WTC11 (cell line): ENCODE results near the gene LDB3. TPM values are rescaled to one million over a fixed set of nuclear protein-coding genes. Genes with fewer than 3 reads are reported as not detected.

Experiments
- ATAC-seq: fragments of 200-7000 bp; cut with Tn5 transposase; 2 replicates; pipeline ENCODE4 v1.10.0; 2021; ENCODE audit warnings: mild to moderate bottlenecking, moderate library complexity
- CTCF ChIA-PET: fragments of 300-600 bp; sonication (Branson Sonifier 250); formaldehyde crosslinking; loops from one replicate; lab custom pipeline; 2021; ENCODE audit warnings: antibody characterized with exemption; lab: Charles Lee
- POLR2A ChIA-PET: fragments of 350-600 bp; sonication (Branson Sonifier 250); formaldehyde crosslinking; loops from one replicate; lab custom pipeline; 2021; ENCODE audit warnings: antibody characterized with exemption; lab: Charles Lee
- DNase-seq: peaks from one replicate; pipeline ENCODE4 v3.0.0; 2021; ENCODE audit warnings: low spot score
- H3K27ac Mint-ChIP-seq: 2 replicates; pipeline ENCODE4 v1.8.0; 2021; ENCODE audit warnings: mixed read lengths
- H3K27me3 Mint-ChIP-seq: 2 replicates; pipeline ENCODE4 v1.8.0; 2021; ENCODE audit warnings: low read depth, mild to moderate bottlenecking, moderate library complexity, mixed read lengths
- H3K36me3 Mint-ChIP-seq: 2 replicates; pipeline ENCODE4 v1.8.0; 2021; ENCODE audit warnings: mixed read lengths
- H3K4me1 Mint-ChIP-seq: 2 replicates; pipeline ENCODE4 v1.8.0; 2022; ENCODE audit warnings: mixed read lengths
- H3K4me3 Mint-ChIP-seq: 2 replicates; pipeline ENCODE4 v1.8.0; 2021; ENCODE audit warnings: mild to moderate bottlenecking, moderate library complexity, mixed read lengths
- H3K9me3 Mint-ChIP-seq: 2 replicates; pipeline ENCODE4 v1.8.0; 2021; ENCODE audit warnings: mixed read lengths
- CREB1 ChIP-seq: sonication (generic); formaldehyde crosslinking; IDR thresholded peaks from 2 replicates; pipeline ENCODE4 v1.8.0; 2023; ENCODE audit warnings: mild to moderate bottlenecking, missing genetic modification reagents
- ESRRA ChIP-seq: sonication (generic); formaldehyde crosslinking; IDR thresholded peaks from 2 replicates; pipeline ENCODE4 v1.8.1; 2022; ENCODE audit warnings: mild to moderate bottlenecking, missing genetic modification reagents, borderline replicate concordance
- GABPB1 ChIP-seq: sonication (generic); formaldehyde crosslinking; IDR thresholded peaks from 2 replicates; pipeline ENCODE4 v1.8.1; 2023; ENCODE audit warnings: mild to moderate bottlenecking, missing genetic modification reagents
- IRF2 ChIP-seq: sonication (generic); formaldehyde crosslinking; IDR thresholded peaks from 2 replicates; pipeline ENCODE4 v1.8.0; 2022; ENCODE audit warnings: low read depth, missing genetic modification reagents, borderline replicate concordance
- JAZF1 ChIP-seq: fragments of 250-450 bp; sonication (Bioruptor Pico); IDR thresholded peaks from 2 replicates; pipeline ENCODE4 v1.9.0; 2021; ENCODE audit warnings: moderate library complexity, mild to moderate bottlenecking, inconsistent platforms
- NFE2L1 ChIP-seq: sonication (generic); formaldehyde crosslinking; IDR thresholded peaks from 2 replicates; pipeline ENCODE4 v1.8.1; 2023; ENCODE audit warnings: missing genetic modification reagents
- RELA ChIP-seq: sonication (generic); formaldehyde crosslinking; IDR thresholded peaks from 2 replicates; pipeline ENCODE4 v1.8.1; 2022; ENCODE audit warnings: missing genetic modification reagents, mild to moderate bottlenecking, borderline replicate concordance
- SOX15 ChIP-seq: fragments of 250-450 bp; sonication (Bioruptor Pico); IDR thresholded peaks from 2 replicates; pipeline ENCODE4 v1.9.0; 2021; ENCODE audit warnings: mild to moderate bottlenecking
- TEAD1 ChIP-seq: sonication (generic); formaldehyde crosslinking; IDR thresholded peaks from 2 replicates; pipeline ENCODE4 v1.8.0; 2022; ENCODE audit warnings: mild to moderate bottlenecking, missing genetic modification reagents
- TEAD4 ChIP-seq: sonication (generic); formaldehyde crosslinking; IDR thresholded peaks from 2 replicates; pipeline ENCODE4 v1.8.0; 2022; ENCODE audit warnings: mild to moderate bottlenecking, missing genetic modification reagents
- ZNF396 ChIP-seq: fragments of 250-450 bp; sonication (Bioruptor Pico); IDR thresholded peaks from 2 replicates; pipeline ENCODE4 v1.8.0; 2021; ENCODE audit warnings: mild to moderate bottlenecking, moderate library complexity, borderline replicate concordance
- total RNA-seq: library from RNA; stranded (reverse); gene quantifications from 3 replicates; pipeline ENCODE4 v1.2.3, GENCODE V29; 2021
- TF ChIP-seq, protein P1 (sequence below): sonication (generic); formaldehyde crosslinking; IDR thresholded peaks from 2 replicates; pipeline ENCODE4 v1.8.1; 2023; ENCODE audit warnings: mild to moderate bottlenecking, missing genetic modification reagents, moderate library complexity
- TF ChIP-seq, protein P2 (sequence below): sonication (generic); formaldehyde crosslinking; IDR thresholded peaks from 2 replicates; pipeline ENCODE4 v1.8.1; 2022; ENCODE audit warnings: missing genetic modification reagents, borderline replicate concordance
- TF ChIP-seq, protein P3 (sequence below): sonication (generic); formaldehyde crosslinking; IDR thresholded peaks from 2 replicates; pipeline ENCODE4 v1.8.1; 2022; ENCODE audit warnings: low read depth, mild to moderate bottlenecking, moderate library complexity, missing genetic modification reagents, borderline replicate concordance
- TF ChIP-seq, protein P4 (sequence below): sonication (generic); formaldehyde crosslinking; IDR thresholded peaks from 2 replicates; pipeline ENCODE4 v1.8.0; 2022; ENCODE audit warnings: mild to moderate bottlenecking, missing genetic modification reagents
- TF ChIP-seq, protein P5 (sequence below): sonication (generic); formaldehyde crosslinking; IDR thresholded peaks from 2 replicates; pipeline ENCODE4 v1.8.0; 2023; ENCODE audit warnings: missing genetic modification reagents

LDB3 gene
- total RNA-seq, 1 experiment from 2014 or later = 0.42 TPM

DNA sequence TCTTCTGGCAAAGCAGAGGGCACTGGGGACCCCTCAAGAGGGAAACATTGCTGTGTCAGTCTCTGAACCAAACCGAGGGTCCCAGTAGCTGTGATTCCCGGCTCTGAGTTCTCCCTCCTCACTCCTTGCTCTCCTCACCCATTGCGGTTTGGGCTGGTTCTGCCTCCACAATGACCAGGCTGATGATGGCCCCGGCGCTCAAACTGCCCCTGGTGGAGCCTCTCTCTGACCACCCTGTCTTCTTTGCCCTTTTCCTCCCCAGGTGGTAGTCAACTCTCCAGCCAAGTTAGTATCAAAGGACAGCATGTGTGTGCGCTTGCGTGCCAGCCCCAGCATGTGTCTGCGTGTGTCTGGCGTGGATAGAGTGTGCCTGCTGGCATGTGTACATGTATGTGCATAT, 17.1 kb downstream of the LDB3 start:
- no peak for DNase-seq

DNA sequence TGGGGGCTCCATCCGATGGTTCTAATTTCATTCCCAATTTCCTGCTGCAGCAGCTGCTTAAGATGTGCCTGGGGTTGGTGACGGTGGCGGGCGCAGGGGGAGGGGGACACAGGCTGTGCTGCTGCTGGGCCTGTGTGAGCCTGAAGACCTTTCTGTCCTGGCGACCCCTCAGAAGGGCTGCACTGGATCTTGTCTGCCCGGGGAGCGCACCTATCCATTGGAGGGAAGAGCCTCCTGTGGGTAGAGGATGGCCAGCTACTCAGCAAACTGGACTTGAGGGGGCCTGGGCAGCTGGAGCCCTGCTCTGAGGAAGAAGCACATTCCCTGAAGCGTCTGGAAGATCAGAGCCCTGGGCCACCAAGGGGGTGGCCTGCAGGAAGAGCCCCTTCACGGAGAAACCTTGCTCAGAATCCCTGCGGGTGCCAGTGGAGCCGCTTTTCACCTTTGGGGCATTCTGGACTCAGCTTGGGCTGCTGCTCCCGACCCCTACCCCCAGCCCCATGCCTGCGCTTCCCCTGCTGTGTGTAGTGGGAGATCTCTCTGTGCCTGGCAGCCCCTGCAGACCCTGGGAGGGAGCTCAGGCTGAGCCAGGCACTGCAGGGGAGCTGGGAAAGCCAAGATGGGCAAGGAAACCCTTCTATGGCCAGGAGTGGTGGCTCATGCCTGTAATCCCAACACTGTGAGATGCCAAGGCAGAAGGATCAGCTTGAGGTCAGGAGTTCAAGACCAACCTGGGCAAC, 17.8 kb downstream of the LDB3 start:
- Mint-ChIP-seq H3K4me1 (peaks cover 33% of the 10 kb centered on the region), H3K4me3 (no peak overlapping the region), H3K27me3 (no peaks in the 10 kb centered on the region), H3K36me3 (no peaks in the 10 kb centered on the region), H3K27ac (no peak overlapping the region), H3K9me3 (no peaks in the 10 kb centered on the region)
- ChIA-PET POLR2A (no interaction called here), CTCF (interaction anchor here (0.7 to 4.3 kb wide), 9 partner anchors 8 to 286 kb away, joined by 3 to 26 read pairs (median 6); no protein-coding TSS in a partner anchor)
- TF ChIP-seq, protein P1, sequence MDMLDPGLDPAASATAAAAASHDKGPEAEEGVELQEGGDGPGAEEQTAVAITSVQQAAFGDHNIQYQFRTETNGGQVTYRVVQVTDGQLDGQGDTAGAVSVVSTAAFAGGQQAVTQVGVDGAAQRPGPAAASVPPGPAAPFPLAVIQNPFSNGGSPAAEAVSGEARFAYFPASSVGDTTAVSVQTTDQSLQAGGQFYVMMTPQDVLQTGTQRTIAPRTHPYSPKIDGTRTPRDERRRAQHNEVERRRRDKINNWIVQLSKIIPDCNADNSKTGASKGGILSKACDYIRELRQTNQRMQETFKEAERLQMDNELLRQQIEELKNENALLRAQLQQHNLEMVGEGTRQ (CRISPR knock-in tag) = no peak
- TF ChIP-seq IRF2 (CRISPR knock-in tag) = no peak
- no peak for TF ChIP-seq ESRRA (CRISPR knock-in tag)
- TF ChIP-seq, protein P2, sequence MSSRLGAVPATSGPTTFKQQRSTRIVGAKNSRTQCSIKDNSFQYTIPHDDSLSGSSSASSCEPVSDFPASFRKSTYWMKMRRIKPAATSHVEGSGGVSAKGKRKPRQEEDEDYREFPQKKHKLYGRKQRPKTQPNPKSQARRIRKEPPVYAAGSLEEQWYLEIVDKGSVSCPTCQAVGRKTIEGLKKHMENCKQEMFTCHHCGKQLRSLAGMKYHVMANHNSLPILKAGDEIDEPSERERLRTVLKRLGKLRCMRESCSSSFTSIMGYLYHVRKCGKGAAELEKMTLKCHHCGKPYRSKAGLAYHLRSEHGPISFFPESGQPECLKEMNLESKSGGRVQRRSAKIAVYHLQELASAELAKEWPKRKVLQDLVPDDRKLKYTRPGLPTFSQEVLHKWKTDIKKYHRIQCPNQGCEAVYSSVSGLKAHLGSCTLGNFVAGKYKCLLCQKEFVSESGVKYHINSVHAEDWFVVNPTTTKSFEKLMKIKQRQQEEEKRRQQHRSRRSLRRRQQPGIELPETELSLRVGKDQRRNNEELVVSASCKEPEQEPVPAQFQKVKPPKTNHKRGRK (CRISPR knock-in tag) = no peak
- no peak for TF ChIP-seq SOX15
- no peak for TF ChIP-seq TEAD1
- no peak for TF ChIP-seq GABPB1 (CRISPR knock-in tag)
- no peak for TF ChIP-seq ZNF396 (CRISPR knock-in tag)
- no peak for TF ChIP-seq RELA (CRISPR knock-in tag)
- TF ChIP-seq JAZF1 (CRISPR knock-in tag) = no peak
- TF ChIP-seq, protein P3, sequence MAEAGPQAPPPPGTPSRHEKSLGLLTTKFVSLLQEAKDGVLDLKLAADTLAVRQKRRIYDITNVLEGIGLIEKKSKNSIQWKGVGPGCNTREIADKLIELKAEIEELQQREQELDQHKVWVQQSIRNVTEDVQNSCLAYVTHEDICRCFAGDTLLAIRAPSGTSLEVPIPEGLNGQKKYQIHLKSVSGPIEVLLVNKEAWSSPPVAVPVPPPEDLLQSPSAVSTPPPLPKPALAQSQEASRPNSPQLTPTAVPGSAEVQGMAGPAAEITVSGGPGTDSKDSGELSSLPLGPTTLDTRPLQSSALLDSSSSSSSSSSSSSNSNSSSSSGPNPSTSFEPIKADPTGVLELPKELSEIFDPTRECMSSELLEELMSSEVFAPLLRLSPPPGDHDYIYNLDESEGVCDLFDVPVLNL (CRISPR knock-in tag) = no peak
- TF ChIP-seq CREB1 (CRISPR knock-in tag) = no peak
- TF ChIP-seq TEAD4 = no peak
- TF ChIP-seq, protein P4, sequence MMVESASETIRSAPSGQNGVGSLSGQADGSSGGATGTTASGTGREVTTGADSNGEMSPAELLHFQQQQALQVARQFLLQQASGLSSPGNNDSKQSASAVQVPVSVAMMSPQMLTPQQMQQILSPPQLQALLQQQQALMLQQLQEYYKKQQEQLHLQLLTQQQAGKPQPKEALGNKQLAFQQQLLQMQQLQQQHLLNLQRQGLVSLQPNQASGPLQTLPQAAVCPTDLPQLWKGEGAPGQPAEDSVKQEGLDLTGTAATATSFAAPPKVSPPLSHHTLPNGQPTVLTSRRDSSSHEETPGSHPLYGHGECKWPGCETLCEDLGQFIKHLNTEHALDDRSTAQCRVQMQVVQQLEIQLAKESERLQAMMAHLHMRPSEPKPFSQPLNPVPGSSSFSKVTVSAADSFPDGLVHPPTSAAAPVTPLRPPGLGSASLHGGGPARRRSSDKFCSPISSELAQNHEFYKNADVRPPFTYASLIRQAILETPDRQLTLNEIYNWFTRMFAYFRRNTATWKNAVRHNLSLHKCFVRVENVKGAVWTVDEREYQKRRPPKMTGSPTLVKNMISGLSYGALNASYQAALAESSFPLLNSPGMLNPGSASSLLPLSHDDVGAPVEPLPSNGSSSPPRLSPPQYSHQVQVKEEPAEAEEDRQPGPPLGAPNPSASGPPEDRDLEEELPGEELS (CRISPR knock-in tag) = no peak
- DNase-seq (no peak), ATAC-seq (no peak)

More for the DNA sequence above, 17.1 kb downstream of the LDB3 start:
- no peak overlapping the region for H3K4me3 Mint-ChIP-seq
- ATAC-seq = no peak
- peaks cover 33% of the 10 kb centered on the region for H3K4me1 Mint-ChIP-seq
- no peak overlapping the region for H3K27ac Mint-ChIP-seq
- no peaks in the 10 kb centered on the region for H3K27me3 Mint-ChIP-seq
- POLR2A ChIA-PET = interaction anchor here (1.3 kb wide), 1 partner anchor 252 kb away, joined by 3 read pairs; no protein-coding TSS in a partner anchor
- no peaks in the 10 kb centered on the region for H3K9me3 Mint-ChIP-seq
- no peak for TF ChIP-seq NFE2L1 (CRISPR knock-in tag)
- no peak for TF ChIP-seq SOX15
- TF ChIP-seq, protein P5, sequence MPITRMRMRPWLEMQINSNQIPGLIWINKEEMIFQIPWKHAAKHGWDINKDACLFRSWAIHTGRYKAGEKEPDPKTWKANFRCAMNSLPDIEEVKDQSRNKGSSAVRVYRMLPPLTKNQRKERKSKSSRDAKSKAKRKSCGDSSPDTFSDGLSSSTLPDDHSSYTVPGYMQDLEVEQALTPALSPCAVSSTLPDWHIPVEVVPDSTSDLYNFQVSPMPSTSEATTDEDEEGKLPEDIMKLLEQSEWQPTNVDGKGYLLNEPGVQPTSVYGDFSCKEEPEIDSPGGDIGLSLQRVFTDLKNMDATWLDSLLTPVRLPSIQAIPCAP (CRISPR knock-in tag) = no peak
- CTCF ChIA-PET = interaction anchor here (0.7 to 4.3 kb wide), 18 partner anchors 8 to 285 kb away, joined by 3 to 26 read pairs (median 6); partner anchors contain the start of genes ADIRF and LDB3
- H3K36me3 Mint-ChIP-seq = no peaks in the 10 kb centered on the region
